Measurements from ENCODE around the gene ART3. TPM values are rescaled to one million over a fixed set of nuclear protein-coding genes. Genes with fewer than 3 reads are reported as not detected.

Gene ART3
- total and polyA plus RNA-seq, 2 donors (not counting 1 experiment from before 2014, with no cell fraction given), result not detected

GRCh38 chr4:76053730-76054129 lies 20.8 kb upstream of the ART3 start:
- Histone ChIP-seq H3K27ac (ENCODE audit: low read length in 2 of 2) (no peak overlapping the region), H3K4me3 (ENCODE audit: control extremely low read depth in 1 of 5, extremely low read depth in 1 of 5, insufficient read depth in 1 of 5, low read depth in 2 of 5, low read length in 4 of 5) (no peak overlapping the region), H3K4me1 (ENCODE audit: control insufficient read depth in 2 of 2, insufficient read depth in 2 of 2, low read length in 2 of 2) (peaks cover 14 to 17% of the 10 kb centered on the region in 2 donors), H3K9ac (ENCODE audit: low read length) (no peak overlapping the region), H3K9me3 (ENCODE audit: control extremely low read depth in 1 of 3, control insufficient read depth in 2 of 3, insufficient read depth in 1 of 3, low read length in 2 of 3) (no peaks in the 10 kb centered on the region), H3K79me2 (ENCODE audit: control insufficient read depth, insufficient read depth, low read length) (no peaks in the 10 kb centered on the region), H4K20me1 (ENCODE audit: control insufficient read depth, insufficient read depth, low read length, poor library complexity, severe bottlenecking) (no peaks in the 10 kb centered on the region), H3K36me3 (replicated peaks in 1 of 2; ENCODE audit: control extremely low read depth in 1 of 2, control insufficient read depth in 1 of 2, extremely low read depth in 1 of 2, insufficient read depth in 2 of 2, low read length in 1 of 2) (no peaks in the 10 kb centered on the region), H2AFZ (ENCODE audit: insufficient read depth, low read depth, low read length, poor library complexity, severe bottlenecking) (no peak overlapping the region), H3K4me2 (replicated peaks; ENCODE audit: low read depth, low read length, poor library complexity, severe bottlenecking) (no peak overlapping the region), H3K27me3 (replicated peaks in 1 of 4; ENCODE audit: control extremely low read depth in 1 of 4, control insufficient read depth in 3 of 4, insufficient read depth in 4 of 4, low read length in 3 of 4) (no peaks in the 10 kb centered on the region)
- Mint-ChIP-seq H3K4me1 (peaks cover 14% of the 10 kb centered on the region), H3K27me3 (no peaks in the 10 kb centered on the region), H3K4me3 (no peak overlapping the region), H3K9me3 (ENCODE audit: insufficient read depth) (no peaks in the 10 kb centered on the region), H3K27ac (no peak overlapping the region)
- ChIA-PET CTCF (interaction anchor here (0.7 to 4.6 kb wide), 8 partner anchors 8 to 413 kb away, joined by 3 to 31 read pairs (median 4); partner anchors contain the start of gene SDAD1), POLR2A (no interaction called here)
- TF ChIP-seq, protein P1, sequence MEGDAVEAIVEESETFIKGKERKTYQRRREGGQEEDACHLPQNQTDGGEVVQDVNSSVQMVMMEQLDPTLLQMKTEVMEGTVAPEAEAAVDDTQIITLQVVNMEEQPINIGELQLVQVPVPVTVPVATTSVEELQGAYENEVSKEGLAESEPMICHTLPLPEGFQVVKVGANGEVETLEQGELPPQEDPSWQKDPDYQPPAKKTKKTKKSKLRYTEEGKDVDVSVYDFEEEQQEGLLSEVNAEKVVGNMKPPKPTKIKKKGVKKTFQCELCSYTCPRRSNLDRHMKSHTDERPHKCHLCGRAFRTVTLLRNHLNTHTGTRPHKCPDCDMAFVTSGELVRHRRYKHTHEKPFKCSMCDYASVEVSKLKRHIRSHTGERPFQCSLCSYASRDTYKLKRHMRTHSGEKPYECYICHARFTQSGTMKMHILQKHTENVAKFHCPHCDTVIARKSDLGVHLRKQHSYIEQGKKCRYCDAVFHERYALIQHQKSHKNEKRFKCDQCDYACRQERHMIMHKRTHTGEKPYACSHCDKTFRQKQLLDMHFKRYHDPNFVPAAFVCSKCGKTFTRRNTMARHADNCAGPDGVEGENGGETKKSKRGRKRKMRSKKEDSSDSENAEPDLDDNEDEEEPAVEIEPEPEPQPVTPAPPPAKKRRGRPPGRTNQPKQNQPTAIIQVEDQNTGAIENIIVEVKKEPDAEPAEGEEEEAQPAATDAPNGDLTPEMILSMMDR (IDR thresholded peaks at IDR 0.05), result no peak
- no peak for TF ChIP-seq EZH2 (IDR thresholded peaks at IDR 0.05; ENCODE audit: borderline replicate concordance, insufficient read depth, low read depth, low read length, poor library complexity, severe bottlenecking)
- 100% methylated on average over 1 of the region's 4 CpGs for WGBS (ENCODE audit: insufficient coverage)
- DNase-seq, result no peak
- intact Hi-C loops (cut with micrococcal nuclease), result no loop called here
- no peak for ATAC-seq (ENCODE audit: low read depth)

DNA sequence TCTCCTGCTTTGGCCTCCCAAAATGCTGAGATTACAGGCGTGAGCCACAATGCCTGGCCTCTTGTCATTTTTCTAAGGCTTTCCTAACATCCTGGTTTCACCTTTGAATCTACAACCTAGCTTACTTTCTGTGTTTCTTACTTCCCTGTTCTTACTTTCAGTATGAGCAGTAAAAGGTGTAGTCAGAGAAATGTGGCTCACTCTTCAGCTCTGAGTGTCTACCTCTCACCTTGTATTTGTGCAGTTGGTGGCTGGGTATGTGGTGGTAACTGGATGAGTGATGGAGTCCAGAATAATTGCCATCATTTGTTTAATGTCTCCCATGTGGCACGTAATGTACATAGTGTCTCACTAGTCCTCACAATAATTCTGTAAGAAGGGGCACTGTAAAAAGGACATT lies 19.5 kb upstream of the ART3 start:
- no peaks in the 10 kb centered on the region for H3K79me2 ChIP-seq (ENCODE audit: control insufficient read depth, insufficient read depth, low read length)
- H3K27me3 ChIP-seq (replicated peaks in 1 of 4; ENCODE audit: control extremely low read depth in 1 of 4, control insufficient read depth in 3 of 4, insufficient read depth in 4 of 4, low read length in 3 of 4), result no peaks in the 10 kb centered on the region
- no peaks in the 10 kb centered on the region for H3K9me3 ChIP-seq (ENCODE audit: control extremely low read depth in 1 of 3, control insufficient read depth in 2 of 3, insufficient read depth in 1 of 3, low read length in 2 of 3)
- WGBS (ENCODE audit: insufficient coverage), result 20% methylated on average over 1 of the region's 2 CpGs
- peaks cover 17 to 20% of the 10 kb centered on the region in 2 donors for H3K4me1 ChIP-seq (ENCODE audit: control insufficient read depth in 2 of 2, insufficient read depth in 2 of 2, low read length in 2 of 2)
- H3K4me3 ChIP-seq (ENCODE audit: control extremely low read depth in 1 of 5, extremely low read depth in 1 of 5, insufficient read depth in 1 of 5, low read depth in 2 of 5, low read length in 4 of 5), result no peak overlapping the region
- no peaks in the 10 kb centered on the region for H3K36me3 ChIP-seq (replicated peaks in 1 of 2; ENCODE audit: control extremely low read depth in 1 of 2, control insufficient read depth in 1 of 2, extremely low read depth in 1 of 2, insufficient read depth in 2 of 2, low read length in 1 of 2)
- peak overlapping the region; percentile 39 to 69 for H3K27ac ChIP-seq (ENCODE audit: low read length in 2 of 2)
- H3K9me3 Mint-ChIP-seq (ENCODE audit: insufficient read depth), result no peaks in the 10 kb centered on the region
- no peak overlapping the region for H3K9ac ChIP-seq (ENCODE audit: low read length)
- peak overlapping the region; percentile 55 for H3K4me3 Mint-ChIP-seq
- DNase-seq (peak; percentile 63), ATAC-seq (ENCODE audit: low read depth) (peak; percentile 95)
- intact Hi-C loops (cut with micrococcal nuclease), result loop anchor here (5.0 kb wide), 1 partner anchor 33 kb away; the partner anchor contains the start of gene CXCL10
- peaks cover 19% of the 10 kb centered on the region for H3K4me1 Mint-ChIP-seq
- peak overlapping the region; percentile 86 for H3K27ac Mint-ChIP-seq
- H4K20me1 ChIP-seq (ENCODE audit: control insufficient read depth, insufficient read depth, low read length, poor library complexity, severe bottlenecking), result no peaks in the 10 kb centered on the region
- H2AFZ ChIP-seq (ENCODE audit: insufficient read depth, low read depth, low read length, poor library complexity, severe bottlenecking), result peak overlapping the region; percentile 17
- H3K27me3 Mint-ChIP-seq, result no peaks in the 10 kb centered on the region
- H3K4me2 ChIP-seq (replicated peaks; ENCODE audit: low read depth, low read length, poor library complexity, severe bottlenecking), result peak overlapping the region; percentile 48
- POLR2A ChIA-PET, result no interaction called here
- TF ChIP-seq, protein P1 (IDR thresholded peaks at IDR 0.05), result no peak
- no peak for TF ChIP-seq EZH2 (IDR thresholded peaks at IDR 0.05; ENCODE audit: borderline replicate concordance, insufficient read depth, low read depth, low read length, poor library complexity, severe bottlenecking)
- CTCF ChIA-PET, result interaction anchor here (1.0 to 4.6 kb wide), 7 partner anchors 9 to 159 kb away, joined by 3 to 31 read pairs (median 5); partner anchors contain the start of gene SDAD1
